Dermis microvascular lymphatic vessel endothelial cell (primary cell): ENCODE measurements around the gene RPS6KB2. TPM values are rescaled to one million over a fixed set of nuclear protein-coding genes. Genes with fewer than 3 reads are reported as not detected.
"Not testable (repeated sequence)": the region's sequence is repeated elsewhere in the genome, so short reads cannot be mapped to it uniquely, and the experiment has no call there.

ENCODE experiments used
- DNase-seq, 2 donors: peaks; one replicate each; pipeline versions ENCODE4 v3.0.0 to v3.0.0-alpha.2; 2010; ENCODE audit warnings: low read depth in 2 of 2
- total RNA-seq: library from RNA; depleted of rRNA; stranded (reverse); fragments of >200 nt; gene quantifications from 2 replicates; pipeline ENCODE4 v1.2.1, GENCODE V29; 2014

RPS6KB2 gene
- total RNA-seq, 1 donor from 2014 or later, result 31.5 TPM

GRCh38 chr11:67410369-67410831, 17.9 kb upstream of the RPS6KB2 start:
- DNase-seq, result no peak

- no peak for DNase-seq
Observed at GRCh38 chr11:67410984-67411784, 17.1 kb upstream of the RPS6KB2 start.

GRCh38 chr11:67411785-67412152, 16.5 kb upstream of the RPS6KB2 start:
- no peak for DNase-seq

- no peak for DNase-seq
Observed at GRCh38 chr11:67412495-67413179, 15.7 kb upstream of the RPS6KB2 start.

- DNase-seq, result no peak
Observed at GRCh38 chr11:67413266-67413849, 14.9 kb upstream of the RPS6KB2 start.

GRCh38 chr11:67415501-67416304, 12.6 kb upstream of the RPS6KB2 start, which contains the start of gene CARNS1:
Gene CARNS1 (plus strand): TSS chr11:67415678. CDS start chr11:67416200, 522 bp downstream.
- no peak for DNase-seq

- DNase-seq, result peak in 1 of 2 donors; percentile 33
Observed at GRCh38 chr11:67416416-67417335, 11.6 kb upstream of the RPS6KB2 start.

GRCh38 chr11:67417425-67417824, 10.9 kb upstream of the RPS6KB2 start:
- DNase-seq, result no peak

- no peak for DNase-seq
Observed at GRCh38 chr11:67418476-67419281, 9.6 kb upstream of the RPS6KB2 start.

GRCh38 chr11:67419325-67420049, 8.8 kb upstream of the RPS6KB2 start:
- DNase-seq, result no peak

- no peak for DNase-seq
Observed at GRCh38 chr11:67420147-67420645, 8.1 kb upstream of the RPS6KB2 start.

GRCh38 chr11:67420646-67421429, 7.5 kb upstream of the RPS6KB2 start:
- DNase-seq, result peak; percentile 65 to 94

- no peak for DNase-seq
Observed at GRCh38 chr11:67421430-67422031, 6.8 kb upstream of the RPS6KB2 start.

- no peak for DNase-seq
Observed at GRCh38 chr11:67422891-67423290, 5.4 kb upstream of the RPS6KB2 start.

- DNase-seq, result no peak
Observed at GRCh38 chr11:67423466-67423865, 4.8 kb upstream of the RPS6KB2 start.

- DNase-seq, result no peak
Observed at GRCh38 chr11:67423891-67424613, 4.2 kb upstream of the RPS6KB2 start.

GRCh38 chr11:67427364-67427859, 882 bp upstream of the RPS6KB2 start:
- not testable (repeated sequence) for DNase-seq
